Ishikawa (cell line): ENCODE data around the gene ETV6.

Experiments
- FOXM1 ChIP-seq: IDR thresholded peaks from 2 replicates; pipeline ENCODE4 v1.6.1; 2012; ENCODE audit warnings: low read depth, borderline replicate concordance
- RAD21 ChIP-seq: IDR thresholded peaks from 2 replicates; pipeline ENCODE4 v1.6.1; 2012; ENCODE audit warnings: low read depth
- TF ChIP-seq, protein P1 (sequence below): IDR thresholded peaks from 2 replicates; pipeline ENCODE4 v1.6.1; 2012

DNA sequence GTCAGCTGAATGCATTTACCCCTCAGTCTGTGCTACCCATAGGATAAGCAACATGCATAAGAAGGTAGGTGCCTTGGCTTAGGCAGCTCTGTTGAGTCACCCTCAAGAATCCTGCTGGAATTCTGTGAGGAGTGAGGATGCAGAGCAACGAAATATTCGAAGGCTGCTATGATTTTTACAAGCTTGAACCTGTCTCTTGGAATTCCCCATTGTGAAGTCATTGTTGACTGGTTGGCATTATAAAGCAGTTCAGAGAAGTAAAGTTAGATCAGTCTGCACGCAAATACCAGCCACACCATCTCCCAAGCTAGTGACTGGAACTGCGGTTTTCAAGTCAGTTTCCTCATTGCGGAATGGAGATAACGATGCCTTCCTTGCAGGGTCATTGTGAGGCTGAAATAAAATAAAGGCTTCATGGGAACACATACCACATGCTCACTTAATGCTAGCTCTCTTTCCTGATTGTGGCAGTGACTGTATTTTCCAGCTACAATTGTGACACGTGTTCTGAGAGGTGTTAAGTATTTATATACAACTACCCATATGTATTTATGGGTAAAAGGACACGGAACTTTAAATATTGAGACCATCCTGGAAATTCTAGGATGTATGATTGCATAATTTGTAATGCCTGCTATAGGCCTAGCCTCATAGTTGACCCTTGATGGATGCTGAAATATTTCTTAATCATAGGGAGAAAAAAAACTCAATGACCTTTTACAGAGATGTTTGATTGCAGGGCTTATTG, 96.7 kb downstream of the ETV6 start:
- TF ChIP-seq, protein P1, sequence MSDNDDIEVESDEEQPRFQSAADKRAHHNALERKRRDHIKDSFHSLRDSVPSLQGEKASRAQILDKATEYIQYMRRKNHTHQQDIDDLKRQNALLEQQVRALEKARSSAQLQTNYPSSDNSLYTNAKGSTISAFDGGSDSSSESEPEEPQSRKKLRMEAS = no peak
- TF ChIP-seq RAD21 (no peak), FOXM1 (no peak)
